ENCODE results near the gene CSF3.

DNA sequence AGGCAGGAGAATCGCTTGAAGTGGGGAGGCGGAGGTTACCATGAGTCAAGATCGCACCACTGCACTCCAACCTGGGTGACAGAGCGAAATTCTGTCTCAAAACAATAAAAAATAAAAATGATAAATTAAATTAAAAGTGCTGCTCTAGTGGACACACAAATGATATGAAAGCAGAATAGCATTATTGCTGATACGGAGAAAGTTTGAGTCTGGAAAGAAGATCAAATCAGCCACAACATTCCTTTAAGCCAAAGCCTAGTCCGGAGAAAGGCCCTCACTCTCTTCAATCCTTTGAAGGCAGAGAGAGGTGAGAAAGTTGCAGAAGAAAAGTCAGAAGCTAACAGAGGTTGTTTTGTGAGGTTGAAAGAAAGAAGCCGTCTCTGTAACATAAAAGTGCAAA, 15.1 kb upstream of the CSF3 start:
- TF ChIP-seq POLR2A (IDR thresholded peaks at IDR 0.05; ENCODE audit: low read depth, low read length) (no peak), TAF1 (IDR thresholded peaks at IDR 0.05; ENCODE audit: borderline replicate concordance, low read depth, low read length) (no peak), POLR2AphosphoS5 (IDR thresholded peaks at IDR 0.05; ENCODE audit: low read depth, low read length) (no peak)
